KOPT-K1 (cell line): ENCODE results near the gene MACIR.

Source experiments
- H3K27ac ChIP-seq: fragments of 200-600 bp; sonication (generic); 2 replicates; pipeline ENCODE4 v1.5.1; 2016; ENCODE audit warnings: antibody characterized with exemption, mild to moderate bottlenecking, low read depth, low read length; ENCODE audit not compliant: poor library complexity, severe bottlenecking
- H3K36me3 ChIP-seq: fragments of 200-600 bp; sonication (generic); 2 replicates; pipeline ENCODE4 v1.5.1; 2017; ENCODE audit warnings: antibody characterized with exemption, mild to moderate bottlenecking, low read length, moderate library complexity; ENCODE audit not compliant: insufficient read depth
- H3K9me3 ChIP-seq: fragments of 200-600 bp; sonication (generic); 2 replicates; pipeline ENCODE4 v1.5.1; 2017; ENCODE audit warnings: antibody characterized with exemption, low read length, mild to moderate bottlenecking; ENCODE audit not compliant: insufficient read depth, poor library complexity, severe bottlenecking

The MACIR gene

DNA sequence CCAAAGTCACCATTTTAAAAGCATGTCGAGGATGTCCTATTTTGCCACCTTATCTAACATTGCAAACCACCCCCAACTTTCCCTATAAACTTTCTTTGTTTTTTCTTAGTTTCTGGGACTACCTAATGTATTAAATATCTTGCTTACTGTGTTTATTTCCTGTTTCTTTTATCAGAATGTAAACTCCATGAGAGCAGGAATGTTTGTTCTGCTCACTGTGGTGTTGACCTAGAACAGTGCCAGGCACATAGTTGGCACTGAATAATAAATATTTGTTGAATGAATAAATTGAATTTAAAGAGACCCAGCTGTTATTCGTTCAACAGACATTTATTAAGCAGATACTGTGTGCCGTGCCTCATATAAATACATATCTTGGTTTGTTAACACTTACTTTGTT lies 35.2 kb downstream of the MACIR start:
- H3K27ac ChIP-seq = no peak overlapping the region
- H3K9me3 ChIP-seq = no peaks in the 10 kb centered on the region
- H3K36me3 ChIP-seq = no peaks in the 10 kb centered on the region

DNA sequence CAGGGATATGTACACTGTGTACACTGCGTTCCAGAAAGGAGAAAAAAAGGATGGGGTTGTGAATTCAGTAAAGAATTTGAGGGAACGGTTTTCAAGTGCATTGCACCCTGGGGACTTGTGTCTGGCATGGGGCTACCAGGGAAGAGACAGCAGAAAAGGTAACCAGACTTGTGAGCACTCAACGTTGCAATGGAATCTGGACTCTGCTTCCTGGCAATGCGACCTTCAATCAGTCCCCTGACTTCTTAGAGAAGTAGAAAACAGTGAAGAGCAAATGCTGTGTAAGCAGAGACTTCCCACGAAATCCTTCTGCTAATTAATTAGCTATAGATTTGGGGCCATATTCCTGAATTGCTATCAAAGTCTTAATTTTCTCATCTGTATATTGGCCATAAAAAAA lies 36.3 kb downstream of the MACIR start:
- Histone ChIP-seq H3K27ac (no peak overlapping the region), H3K36me3 (no peaks in the 10 kb centered on the region), H3K9me3 (no peaks in the 10 kb centered on the region)

DNA sequence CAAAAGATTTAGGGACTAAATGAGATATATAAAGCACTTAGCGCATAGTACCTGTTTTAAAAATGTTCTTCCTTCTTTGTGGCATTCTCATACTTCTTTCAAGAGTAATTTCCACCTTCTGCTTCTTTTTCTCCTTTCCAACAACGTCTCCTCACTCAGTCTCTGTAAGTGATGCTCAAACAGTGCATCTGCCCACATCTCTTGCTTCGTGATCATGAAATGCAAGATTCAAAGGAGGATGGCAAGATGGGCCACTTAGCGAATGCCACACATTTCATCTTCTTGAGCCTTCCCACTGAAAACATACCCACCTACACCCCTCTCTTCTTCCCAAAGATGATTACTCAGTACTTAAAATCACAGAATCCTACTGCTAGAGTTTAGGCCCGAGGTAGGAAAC lies 36.9 kb downstream of the MACIR start:
- H3K27ac ChIP-seq = no peak overlapping the region
- H3K9me3 ChIP-seq = no peaks in the 10 kb centered on the region
- H3K36me3 ChIP-seq = no peaks in the 10 kb centered on the region

GRCh38 chr5:103295871-103296270 lies 37.3 kb downstream of the MACIR start:
- Histone ChIP-seq H3K36me3 (no peaks in the 10 kb centered on the region), H3K9me3 (no peaks in the 10 kb centered on the region), H3K27ac (no peak overlapping the region)

DNA sequence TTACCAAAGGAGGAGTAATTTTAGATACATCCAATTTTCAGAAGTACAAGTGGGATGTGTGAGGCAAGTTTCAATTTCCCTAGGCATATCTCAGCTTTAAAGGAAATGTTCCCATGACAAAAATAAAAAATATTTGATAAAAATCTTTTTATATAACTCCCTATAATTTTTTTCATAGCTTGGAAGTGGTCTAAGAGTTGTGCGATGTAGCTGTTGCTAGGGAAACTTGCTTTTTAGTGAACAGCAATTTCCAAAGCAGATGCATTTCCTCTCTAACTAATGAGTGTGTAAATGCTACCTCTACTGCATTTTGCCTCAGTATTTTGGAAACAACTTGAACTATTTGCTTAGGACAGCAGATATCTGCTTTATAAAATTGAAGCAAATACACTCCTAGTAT lies 39.6 kb downstream of the MACIR start:
- H3K9me3 ChIP-seq = no peaks in the 10 kb centered on the region
- H3K27ac ChIP-seq = no peak overlapping the region
- H3K36me3 ChIP-seq = no peaks in the 10 kb centered on the region

GRCh38 chr5:103298607-103299188 lies 40.1 kb downstream of the MACIR start:
- Histone ChIP-seq H3K9me3 (no peaks in the 10 kb centered on the region), H3K36me3 (no peaks in the 10 kb centered on the region), H3K27ac (no peak overlapping the region)

DNA sequence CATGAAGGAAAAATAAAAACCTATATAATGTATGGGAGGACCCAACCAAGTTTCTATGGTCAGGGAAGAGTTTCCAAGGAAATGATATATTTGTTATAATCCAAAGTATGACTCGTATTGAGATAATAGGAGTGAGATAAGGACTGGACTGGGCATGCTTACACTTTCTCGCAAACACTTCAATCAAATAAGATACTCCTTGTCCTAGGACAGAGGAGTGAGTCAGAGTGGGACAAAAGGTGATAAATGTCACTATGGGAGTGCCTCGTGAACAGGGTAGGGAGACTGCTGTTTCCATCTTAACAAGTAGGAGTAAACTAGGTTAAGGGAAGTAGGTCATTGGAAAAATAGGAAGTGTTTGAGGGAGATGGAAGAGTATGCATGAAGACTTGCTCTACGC lies 47.2 kb downstream of the MACIR start:
- Histone ChIP-seq H3K36me3 (no peaks in the 10 kb centered on the region), H3K9me3 (no peaks in the 10 kb centered on the region), H3K27ac (no peak overlapping the region)

DNA sequence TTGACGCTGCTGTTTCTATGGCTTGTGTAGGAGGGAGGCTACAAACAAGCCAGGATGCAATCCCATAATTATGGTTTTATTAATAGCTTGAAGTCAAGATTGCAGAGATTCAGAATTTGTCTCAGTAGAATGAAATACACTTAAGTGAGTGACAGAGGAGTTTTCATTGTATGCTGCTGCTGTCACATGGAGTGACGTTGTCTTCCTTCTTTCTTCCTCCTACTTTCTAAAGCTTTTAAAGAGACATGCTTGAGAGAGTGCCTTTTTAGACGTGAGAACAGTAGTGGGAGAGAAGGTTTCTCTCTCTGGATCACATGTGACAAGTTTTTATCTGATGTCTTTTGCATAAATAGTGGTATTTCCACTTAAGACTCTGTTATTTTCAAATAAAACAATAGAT lies 48.9 kb downstream of the MACIR start:
- Histone ChIP-seq H3K36me3 (no peaks in the 10 kb centered on the region), H3K27ac (no peak overlapping the region), H3K9me3 (no peaks in the 10 kb centered on the region)

- H3K36me3 ChIP-seq = no peaks in the 10 kb centered on the region
- no peak overlapping the region for H3K27ac ChIP-seq
- H3K9me3 ChIP-seq = no peaks in the 10 kb centered on the region
Observed at GRCh38 chr5:103308774-103309173, 50.2 kb downstream of the MACIR start.

DNA sequence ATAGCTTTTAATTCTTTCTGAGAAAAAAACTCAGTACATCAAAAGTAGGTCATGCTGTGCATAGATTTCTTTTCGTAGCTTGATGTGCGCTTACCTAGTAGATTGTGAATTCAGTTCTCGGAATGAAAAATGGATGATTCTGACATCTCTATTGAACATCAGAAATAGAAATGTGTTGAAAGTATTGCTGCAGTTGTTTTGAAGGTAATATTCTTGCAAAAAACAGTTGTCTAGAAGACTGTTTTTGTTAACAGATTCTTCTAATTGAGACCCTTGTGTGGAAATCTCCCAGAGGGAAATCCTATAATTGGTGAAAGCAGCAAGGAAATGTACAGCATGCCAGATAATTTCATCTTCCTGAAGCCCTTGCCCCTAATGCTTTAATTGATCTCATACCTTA lies 54.5 kb downstream of the MACIR start:
- H3K27ac ChIP-seq = no peak overlapping the region
- H3K36me3 ChIP-seq = no peaks in the 10 kb centered on the region
- H3K9me3 ChIP-seq = no peaks in the 10 kb centered on the region

DNA sequence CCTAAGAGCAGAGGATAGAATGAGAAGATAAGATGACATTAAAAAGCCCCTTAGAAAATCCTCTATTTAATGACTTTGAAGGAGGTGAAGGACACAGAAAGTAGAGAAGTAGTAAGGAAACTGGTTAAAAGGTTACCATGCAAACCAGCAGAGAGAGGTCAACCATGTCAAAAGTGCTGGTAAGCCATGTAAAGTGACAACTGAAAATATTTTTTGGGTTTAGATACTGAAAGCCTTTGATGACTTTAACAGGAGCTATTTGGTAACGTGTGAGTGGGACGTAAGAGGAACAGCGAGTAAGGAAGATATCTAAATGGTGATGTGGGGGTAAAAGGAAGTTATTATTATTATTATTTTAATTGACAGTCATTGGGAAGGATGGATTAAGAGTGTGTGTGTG lies 56.9 kb downstream of the MACIR start:
- Histone ChIP-seq H3K27ac (no peak overlapping the region), H3K36me3 (no peaks in the 10 kb centered on the region), H3K9me3 (no peaks in the 10 kb centered on the region)

- H3K36me3 ChIP-seq = no peaks in the 10 kb centered on the region
- no peak overlapping the region for H3K27ac ChIP-seq
- H3K9me3 ChIP-seq = no peaks in the 10 kb centered on the region
Observed at GRCh38 chr5:103327451-103327850, 68.9 kb downstream of the MACIR start.

- H3K27ac ChIP-seq = no peak overlapping the region
- H3K36me3 ChIP-seq = no peaks in the 10 kb centered on the region
Observed at GRCh38 chr5:103327893-103328292, 69.3 kb downstream of the MACIR start.

More at GRCh38 chr5:103327893-103328292, 69.3 kb downstream of the MACIR start:
- no peaks in the 10 kb centered on the region for H3K9me3 ChIP-seq
